ENCODE measurements around the gene ASS1. TPM values are rescaled to one million over a fixed set of nuclear protein-coding genes. Genes with fewer than 3 reads are reported as not detected.

The ASS1 gene
- total and polyA plus RNA-seq, 10 donors: 15.4 to 37.4 (median 26.6) TPM

DNA sequence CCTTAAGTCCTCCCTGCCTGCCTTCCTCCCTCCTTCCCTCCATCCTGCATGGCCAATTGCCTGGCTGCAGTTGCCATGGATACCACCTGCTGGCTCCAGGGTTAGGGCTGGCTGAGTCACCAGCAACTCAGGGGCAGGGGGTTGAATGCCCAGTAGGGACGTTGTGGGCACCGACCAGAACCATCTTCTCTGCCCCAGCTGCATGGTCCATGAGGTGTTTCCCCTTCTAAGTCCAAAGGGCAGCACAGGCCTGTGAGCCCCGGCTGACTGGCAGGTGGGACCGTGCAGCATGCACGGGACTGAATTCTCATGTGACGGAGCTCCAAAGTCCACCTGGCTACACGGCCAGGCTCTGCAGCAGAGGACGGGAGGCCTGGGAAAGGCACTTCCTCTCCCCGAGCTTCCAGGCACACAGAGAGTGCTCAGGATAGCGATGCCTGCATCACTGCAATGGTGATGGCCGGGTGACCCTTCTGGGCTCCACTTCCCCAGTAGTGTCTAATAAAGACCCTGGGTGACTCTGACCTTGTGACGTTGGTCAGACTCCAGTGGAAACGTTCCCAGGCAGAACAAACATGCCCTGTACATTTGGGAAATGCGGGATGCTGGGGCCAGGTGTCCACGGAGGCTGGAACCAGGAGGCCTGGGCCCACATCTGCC, 5.7 kb downstream of the ASS1 start:
- Histone ChIP-seq H3K27ac (peak overlapping the region in 5 of 8 donors; percentile 9 to 56 (median 56)), H3K4me3 (no peak overlapping the region), H3K36me3 (no peaks in the 10 kb centered on the region), H3K9me3 (no peaks in the 10 kb centered on the region), H3K27me3 (replicated peaks in 1 of 7) (peaks cover 0 to 67% (median 3%) of the 10 kb centered on the region in 7 donors), H3K4me1 (peaks cover 29 to 69% (median 53%) of the 10 kb centered on the region in 6 donors)
- TF ChIP-seq POLR2AphosphoS5 (IDR thresholded peaks at IDR 0.05): no peak
- TF ChIP-seq, protein P1, sequence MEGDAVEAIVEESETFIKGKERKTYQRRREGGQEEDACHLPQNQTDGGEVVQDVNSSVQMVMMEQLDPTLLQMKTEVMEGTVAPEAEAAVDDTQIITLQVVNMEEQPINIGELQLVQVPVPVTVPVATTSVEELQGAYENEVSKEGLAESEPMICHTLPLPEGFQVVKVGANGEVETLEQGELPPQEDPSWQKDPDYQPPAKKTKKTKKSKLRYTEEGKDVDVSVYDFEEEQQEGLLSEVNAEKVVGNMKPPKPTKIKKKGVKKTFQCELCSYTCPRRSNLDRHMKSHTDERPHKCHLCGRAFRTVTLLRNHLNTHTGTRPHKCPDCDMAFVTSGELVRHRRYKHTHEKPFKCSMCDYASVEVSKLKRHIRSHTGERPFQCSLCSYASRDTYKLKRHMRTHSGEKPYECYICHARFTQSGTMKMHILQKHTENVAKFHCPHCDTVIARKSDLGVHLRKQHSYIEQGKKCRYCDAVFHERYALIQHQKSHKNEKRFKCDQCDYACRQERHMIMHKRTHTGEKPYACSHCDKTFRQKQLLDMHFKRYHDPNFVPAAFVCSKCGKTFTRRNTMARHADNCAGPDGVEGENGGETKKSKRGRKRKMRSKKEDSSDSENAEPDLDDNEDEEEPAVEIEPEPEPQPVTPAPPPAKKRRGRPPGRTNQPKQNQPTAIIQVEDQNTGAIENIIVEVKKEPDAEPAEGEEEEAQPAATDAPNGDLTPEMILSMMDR (IDR thresholded peaks at IDR 0.05 in 8 of 11, conservative IDR thresholded peaks at IDR 0.05 in 3 of 11): no peak
- no peak for TF ChIP-seq POLR2A (IDR thresholded peaks at IDR 0.05)
- intact Hi-C loops (cut with DNase I; ENCODE audit: low total_unique reads): no loop called here
- 62 to 77% (median 70%) methylated on average over 5 to 15 of the region's 15 CpGs for WGBS, 5 donors
- no peak for DNase-seq

DNA sequence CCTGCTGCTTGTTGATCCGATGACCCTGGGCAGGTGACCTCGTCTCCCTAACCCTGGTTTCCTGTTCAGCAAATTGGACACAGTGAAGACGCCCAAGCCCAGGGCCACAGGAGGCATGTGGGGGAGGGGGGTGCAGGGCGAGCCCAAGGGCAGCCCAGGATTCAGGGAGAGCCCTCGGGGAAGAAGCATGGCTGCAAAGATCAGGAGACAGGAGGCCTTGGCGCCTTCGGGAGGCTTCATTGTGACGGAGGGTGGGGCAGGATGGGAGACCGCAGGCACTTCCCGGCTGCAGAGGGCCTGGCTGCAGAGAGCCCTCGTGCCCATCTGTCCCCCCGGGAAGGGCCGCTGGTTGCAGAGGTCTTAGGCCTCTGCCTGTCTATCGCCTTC, 6.2 kb downstream of the ASS1 start:
- intact Hi-C loops (cut with DNase I; ENCODE audit: low total_unique reads): no loop called here
- H3K27me3 ChIP-seq (replicated peaks in 1 of 7): peaks cover 0 to 62% (median 0%) of the 10 kb centered on the region in 7 donors
- peak overlapping the region in 5 of 8 donors; percentile 9 to 56 (median 56) for H3K27ac ChIP-seq
- H3K4me3 ChIP-seq: no peak overlapping the region
- DNase-seq: no peak
- 37 to 51% (median 42%) methylated on average over 11 to 14 of the region's 14 CpGs for WGBS, 5 donors
- no peaks in the 10 kb centered on the region for H3K9me3 ChIP-seq
- peaks cover 23 to 64% (median 48%) of the 10 kb centered on the region in 6 donors for H3K4me1 ChIP-seq
- peak in 2 of 3 donors; percentile 65 to 72 for TF ChIP-seq POLR2AphosphoS5 (IDR thresholded peaks at IDR 0.05)
- no peak for TF ChIP-seq POLR2A (IDR thresholded peaks at IDR 0.05)
- TF ChIP-seq, protein P1 (IDR thresholded peaks at IDR 0.05 in 8 of 11, conservative IDR thresholded peaks at IDR 0.05 in 3 of 11): no peak
- H3K36me3 ChIP-seq: no peaks in the 10 kb centered on the region

DNA sequence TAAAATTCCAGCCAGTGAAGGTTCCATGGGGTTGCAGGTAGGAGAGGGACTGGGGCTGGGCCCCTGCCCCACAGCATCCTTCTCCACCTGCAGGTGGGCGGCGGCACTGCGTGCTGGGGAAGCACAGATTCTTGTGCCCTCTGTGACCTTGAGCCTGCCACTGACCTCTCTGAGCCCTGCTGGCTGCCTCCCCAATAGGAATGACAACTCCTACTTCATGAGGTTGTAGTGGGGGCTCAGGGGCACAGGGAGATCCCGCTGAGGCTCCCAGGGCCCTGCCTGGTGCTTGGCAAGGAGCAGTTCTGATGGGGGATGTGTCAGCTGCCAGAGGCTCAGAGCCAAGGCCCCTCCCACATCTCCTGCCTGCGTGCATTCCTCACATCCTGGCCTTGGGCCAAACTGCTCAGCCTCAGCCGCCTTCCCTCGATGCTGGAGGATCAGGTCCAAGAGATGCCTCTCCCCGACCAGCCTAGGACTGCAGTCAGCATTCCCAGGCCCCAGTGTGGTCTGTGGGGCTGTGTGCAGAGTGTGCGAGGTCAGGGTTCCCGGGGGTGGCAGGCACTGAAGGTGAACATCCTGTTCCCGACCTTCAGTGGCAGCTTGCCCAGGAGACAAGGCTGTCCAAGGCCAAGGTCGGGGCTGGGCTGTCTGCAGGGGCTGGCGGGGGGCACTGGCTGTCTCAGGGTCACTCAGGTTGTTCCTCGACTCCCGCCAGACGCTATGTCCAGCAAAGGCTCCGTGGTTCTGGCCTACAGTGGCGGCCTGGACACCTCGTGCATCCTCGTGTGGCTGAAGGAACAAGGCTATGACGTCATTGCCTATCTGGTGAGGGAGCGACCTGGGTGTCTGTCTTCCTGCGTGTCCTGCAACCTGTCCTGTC, 7.0 kb downstream of the ASS1 start:
- H3K27me3 ChIP-seq (replicated peaks in 1 of 7): peaks cover 0 to 56% (median 0%) of the 10 kb centered on the region in 7 donors
- peak overlapping the region in 5 of 8 donors; percentile 46 to 60 (median 56) for H3K27ac ChIP-seq
- H3K9me3 ChIP-seq: no peaks in the 10 kb centered on the region
- no peak for DNase-seq
- 39 to 58% (median 43%) methylated on average over 10 to 23 of the region's 23 CpGs for WGBS, 5 donors
- H3K4me1 ChIP-seq: peaks cover 20 to 58% (median 42%) of the 10 kb centered on the region in 6 donors
- no peaks in the 10 kb centered on the region for H3K36me3 ChIP-seq
- intact Hi-C loops (cut with DNase I; ENCODE audit: low total_unique reads): no loop called here
- TF ChIP-seq, protein P1 (IDR thresholded peaks at IDR 0.05 in 8 of 11, conservative IDR thresholded peaks at IDR 0.05 in 3 of 11): peak in 4 of 11 experiments; percentile 20 to 33 (median 26)
- TF ChIP-seq POLR2A (IDR thresholded peaks at IDR 0.05) (no peak), POLR2AphosphoS5 (IDR thresholded peaks at IDR 0.05) (peak; percentile 46 to 78 (median 71))
- H3K4me3 ChIP-seq: no peak overlapping the region

DNA sequence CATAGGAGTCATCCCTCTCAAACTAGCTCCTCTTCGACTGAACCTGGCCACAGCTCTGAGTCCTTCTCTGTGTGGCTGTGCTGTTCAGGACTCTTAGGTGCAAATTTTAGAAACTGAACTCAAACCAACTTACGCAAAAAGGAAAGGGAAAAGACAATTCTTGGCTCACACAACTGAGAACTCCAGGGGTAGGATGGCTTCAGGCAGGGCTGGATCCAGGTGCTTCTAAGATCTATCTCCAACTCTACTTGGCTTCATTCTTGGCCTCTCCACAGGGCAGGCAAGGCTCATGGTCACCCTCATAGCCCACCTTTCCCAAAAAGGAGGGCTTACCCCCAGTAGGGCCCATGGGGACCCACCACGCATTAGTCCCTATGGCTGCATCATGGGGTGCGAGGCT, 8.1 kb downstream of the ASS1 start:
- TF ChIP-seq, protein P1 (IDR thresholded peaks at IDR 0.05 in 8 of 11, conservative IDR thresholded peaks at IDR 0.05 in 3 of 11): no peak
- TF ChIP-seq POLR2AphosphoS5 (IDR thresholded peaks at IDR 0.05) (no peak), POLR2A (IDR thresholded peaks at IDR 0.05) (no peak)
- Histone ChIP-seq H3K4me1 (peaks cover 14 to 47% (median 31%) of the 10 kb centered on the region in 6 donors), H3K27ac (no peak overlapping the region), H3K36me3 (no peaks in the 10 kb centered on the region), H3K4me3 (no peak overlapping the region), H3K27me3 (replicated peaks in 1 of 7) (peaks cover 0 to 49% (median 0%) of the 10 kb centered on the region in 7 donors), H3K9me3 (no peaks in the 10 kb centered on the region)
- intact Hi-C loops (cut with DNase I; ENCODE audit: low total_unique reads): no loop called here
- 88 to 96% (median 94%) methylated on average over 4 of the region's 4 CpGs for WGBS, 5 donors
- no peak for DNase-seq

Data from spleen (tissue), 11 donors.